H9 (cell line): Measurements from ENCODE around the gene CCDC185. TPM values are rescaled to one million over a fixed set of nuclear protein-coding genes. Genes with fewer than 3 reads are reported as not detected.

Experiments
- DNase-seq: peaks from one replicate; pipeline ENCODE4 v3.0.0-alpha.2; 2017
- H2AFZ ChIP-seq: one replicate; pipeline ENCODE4 v1.6.1; 2013; ENCODE audit warnings: mild to moderate bottlenecking, low read length, control low read depth, moderate library complexity
- H2AK5ac ChIP-seq: 2 replicates; pipeline ENCODE4 v1.6.1; 2013; ENCODE audit warnings: low read length, control low read depth, mixed read lengths; ENCODE audit not compliant: insufficient read length
- H2BK120ac ChIP-seq: one replicate; pipeline ENCODE4 v1.6.1; 2013; ENCODE audit warnings: low read depth, mild to moderate bottlenecking, low read length, control low read depth, inconsistent platforms; ENCODE audit not compliant: poor library complexity, severe bottlenecking
- H2BK12ac ChIP-seq: 2 replicates; pipeline ENCODE4 v1.6.1; 2013; ENCODE audit warnings: low read length, control low read depth, mixed read lengths, low read depth; ENCODE audit not compliant: insufficient read length
- H2BK15ac ChIP-seq: 2 replicates; pipeline ENCODE4 v1.6.1; 2013; ENCODE audit warnings: low read depth, low read length, control low read depth
- H2BK20ac ChIP-seq: one replicate; pipeline ENCODE4 v1.6.1; 2013; ENCODE audit warnings: low read depth, mild to moderate bottlenecking, low read length, control low read depth, inconsistent platforms; ENCODE audit not compliant: poor library complexity, severe bottlenecking
- H2BK5ac ChIP-seq: 2 replicates; pipeline ENCODE4 v1.6.1; 2013; ENCODE audit warnings: low read length, control low read depth, mixed read lengths; ENCODE audit not compliant: insufficient read length
- H3K14ac ChIP-seq: 2 replicates; pipeline ENCODE4 v1.6.1; 2013; ENCODE audit warnings: low read length, control low read depth; ENCODE audit not compliant: insufficient read depth
- H3K18ac ChIP-seq: 2 replicates; pipeline ENCODE4 v1.6.1; 2013; ENCODE audit warnings: low read depth, mild to moderate bottlenecking, mixed read lengths, low read length, control low read depth; ENCODE audit not compliant: insufficient read length
- H3K23ac ChIP-seq: 2 replicates; pipeline ENCODE4 v1.6.1; 2013; ENCODE audit warnings: low read length, control low read depth, mixed read lengths, low read depth; ENCODE audit not compliant: insufficient read length
- H3K23me2 ChIP-seq: 2 replicates; pipeline ENCODE4 v1.6.1; 2013; ENCODE audit warnings: low read depth, mild to moderate bottlenecking, mixed read lengths, low read length, control low read depth; ENCODE audit not compliant: insufficient read length, poor library complexity, severe bottlenecking
- H3K27ac ChIP-seq: 2 replicates; pipeline ENCODE4 v1.5.1; 2013; ENCODE audit warnings: low read length, control low read depth, mixed read lengths, low read depth; ENCODE audit not compliant: insufficient read length
- H3K27me3 ChIP-seq: 2 replicates; pipeline ENCODE4 v1.6.1; 2013; ENCODE audit warnings: low read length, control low read depth, inconsistent platforms; ENCODE audit not compliant: insufficient read depth
- H3K4ac ChIP-seq: 2 replicates; pipeline ENCODE4 v1.6.1; 2013; ENCODE audit warnings: low read depth, mild to moderate bottlenecking, control low read depth, inconsistent platforms, low read length, moderate library complexity
- H3K4me1 ChIP-seq: 2 replicates; pipeline ENCODE4 v1.6.1; 2013; ENCODE audit warnings: low read length, control low read depth, inconsistent platforms; ENCODE audit not compliant: insufficient read depth
- H3K4me2 ChIP-seq: 2 replicates; pipeline ENCODE4 v1.6.1; 2013; ENCODE audit warnings: low read length, control low read depth, mixed read lengths; ENCODE audit not compliant: insufficient read length, insufficient read depth
- H3K56ac ChIP-seq: 2 replicates; pipeline ENCODE4 v1.6.1; 2013; ENCODE audit warnings: low read depth, mild to moderate bottlenecking, mixed read lengths, low read length, control low read depth; ENCODE audit not compliant: insufficient read length
- H3K79me1 ChIP-seq: 2 replicates; pipeline ENCODE4 v1.6.1; 2013; ENCODE audit warnings: low read depth, mild to moderate bottlenecking, moderate library complexity, low read length, control low read depth, inconsistent platforms; ENCODE audit not compliant: insufficient read depth, poor library complexity, severe bottlenecking
- H3K79me2 ChIP-seq: 2 replicates; pipeline ENCODE4 v1.6.1; 2013; ENCODE audit warnings: low read length, control low read depth, inconsistent platforms; ENCODE audit not compliant: insufficient read depth
- H3K9ac ChIP-seq: 2 replicates; pipeline ENCODE4 v1.6.1; 2013; ENCODE audit warnings: low read length, control low read depth, mixed read lengths; ENCODE audit not compliant: insufficient read length; ENCODE audit errors: extremely low read depth
- H3K9me3 ChIP-seq: one replicate; pipeline ENCODE4 v1.6.1; 2013; ENCODE audit warnings: low read depth, low read length, inconsistent platforms; ENCODE audit not compliant: control insufficient read depth
- H3T11ph ChIP-seq: one replicate; pipeline ENCODE4 v1.6.1; 2013; ENCODE audit warnings: mild to moderate bottlenecking, low read length, control low read depth, inconsistent platforms
- H4K20me1 ChIP-seq: one replicate; pipeline ENCODE4 v1.6.1; 2013; ENCODE audit not compliant: control insufficient read depth, insufficient read length, insufficient read depth
- H4K5ac ChIP-seq: 2 replicates; pipeline ENCODE4 v1.6.1; 2013; ENCODE audit warnings: low read depth, mild to moderate bottlenecking, mixed read lengths, low read length, control low read depth; ENCODE audit not compliant: insufficient read length
- H4K8ac ChIP-seq: replicated peaks from 2 replicates; pipeline ENCODE4 v1.6.1; 2013; ENCODE audit warnings: low read length, control low read depth, mixed read lengths, low read depth; ENCODE audit not compliant: insufficient read length
- H4K91ac ChIP-seq: 2 replicates; pipeline ENCODE4 v1.6.1; 2013; ENCODE audit warnings: low read depth, mild to moderate bottlenecking, moderate library complexity, mixed read lengths, low read length, control low read depth; ENCODE audit not compliant: insufficient read length
- H3K27ac Mint-ChIP-seq, 3 experiments: 2 replicates in 2 of 3; 3 replicates in 1 of 3; pipeline ENCODE4 v1.8.0; 2020 to 2021; ENCODE audit warnings: mixed read lengths in 3 of 3, mild to moderate bottlenecking in 1 of 3, moderate library complexity in 1 of 3
- H3K27me3 Mint-ChIP-seq: 2 replicates; pipeline ENCODE4 v1.8.0; 2021; ENCODE audit warnings: low read depth, mild to moderate bottlenecking, moderate library complexity, mixed read lengths
- H3K36me3 Mint-ChIP-seq, 3 experiments: 2 replicates in 2 of 3; 3 replicates in 1 of 3; pipeline ENCODE4 v1.8.0; 2020 to 2021; ENCODE audit warnings: low read depth in 3 of 3, mixed read lengths in 3 of 3; ENCODE audit not compliant: insufficient read depth in 1 of 3
- H3K4me1 Mint-ChIP-seq, 2 experiments: 2 replicates each; pipeline ENCODE4 v1.8.0; 2020; ENCODE audit warnings: mixed read lengths in 2 of 2
- H3K4me3 Mint-ChIP-seq, 2 experiments: 2 replicates in 1 of 2; 3 replicates in 1 of 2; pipeline ENCODE4 v1.8.0; 2020 to 2021; ENCODE audit warnings: mild to moderate bottlenecking in 2 of 2, mixed read lengths in 2 of 2, moderate library complexity in 1 of 2
- H3K9me3 Mint-ChIP-seq, 2 experiments: 2 replicates in 1 of 2; 3 replicates in 1 of 2; pipeline ENCODE4 v1.8.0; 2020; ENCODE audit warnings: mild to moderate bottlenecking in 2 of 2, mixed read lengths in 2 of 2, moderate library complexity in 1 of 2
- CTCF ChIP-seq: fragments of 200-600 bp; sonication (generic); conservative IDR thresholded peaks from 3 replicates; pipeline ENCODE4 v1.8.0; 2021; ENCODE audit warnings: antibody characterized with exemption, mild to moderate bottlenecking
- WGBS: extraction: QIAGEN DNeasy Blood & Tissue Kit; methylation state at CpG from one replicate; pipeline ENCODE4 v1.1.7; 2013; ENCODE audit warnings: missing lambda C conversion rate, low lambda C conversion rate, mixed read lengths; ENCODE audit not compliant: insufficient read length; ENCODE audit errors: extremely low coverage; 5-methylcytosine and 5-hydroxymethylcytosine counted together
- total RNA-seq: library from RNA; stranded (reverse); gene quantifications from 2 replicates; pipeline ENCODE4 v1.2.1, GENCODE V29; 2021

CCDC185 gene
- total RNA-seq, 1 experiment from 2014 or later: not detected

- H3K27ac Mint-ChIP-seq: no peak overlapping the region
- Histone ChIP-seq H3K9ac (no peak overlapping the region), H2AK5ac (no peak overlapping the region), H2AFZ (no peak overlapping the region), H3K4me1 (no peaks in the 10 kb centered on the region), H4K8ac (no peak overlapping the region), H2BK5ac (no peak overlapping the region), H4K5ac (no peak overlapping the region), H3K79me2 (no peaks in the 10 kb centered on the region), H3K27me3 (no peaks in the 10 kb centered on the region), H3K18ac (no peak overlapping the region), H3K56ac (no peak overlapping the region), H2BK20ac (no peak overlapping the region), H4K20me1 (no peaks in the 10 kb centered on the region), H3K9me3 (no peaks in the 10 kb centered on the region), H3K4ac (no peak overlapping the region), H3K27ac (no peak overlapping the region), H3K4me2 (no peak overlapping the region), H4K91ac (no peak overlapping the region), H3K14ac (no peak overlapping the region), H3K79me1 (no peaks in the 10 kb centered on the region), H2BK15ac (no peak overlapping the region), H2BK120ac (no peak overlapping the region), H3K23me2 (no peaks in the 10 kb centered on the region), H3T11ph (no peak overlapping the region), H3K23ac (no peak overlapping the region), H2BK12ac (no peak overlapping the region)
- DNase-seq: no peak
- H3K27me3 Mint-ChIP-seq: peaks cover 12% of the 10 kb centered on the region
- H3K4me1 Mint-ChIP-seq: peaks cover 8 to 9% of the 10 kb centered on the region in 2 experiments
- WGBS: no CpG with 5 or more reads among the region's 2 CpGs
- no peaks in the 10 kb centered on the region for H3K9me3 Mint-ChIP-seq
- no peak overlapping the region for H3K4me3 Mint-ChIP-seq
- no peaks in the 10 kb centered on the region; a peak in 1 of 7 replicates for H3K36me3 Mint-ChIP-seq
- TF ChIP-seq CTCF: no peak
Observed at GRCh38 chr1:223348439-223348838, 44.8 kb upstream of the CCDC185 start.
